ENCODE measurements around the gene RBM26.

- TF ChIP-seq CTCF (IDR thresholded peaks at IDR 0.05), result no peak
- no peak for TF ChIP-seq POLR2A (IDR thresholded peaks at IDR 0.05)
- TF ChIP-seq POLR2AphosphoS5 (IDR thresholded peaks at IDR 0.05), result no peak
- no peak for TF ChIP-seq EP300 (IDR thresholded peaks at IDR 0.05)
These were observed 42.4 kb upstream of the RBM26 start for GRCh38 chr13:79448413-79448812.
